IPS-18c (cell line): ENCODE data around the gene SBNO1.
"Not testable (repeated sequence)": the region's sequence is repeated elsewhere in the genome, so short reads cannot be mapped to it uniquely, and the experiment has no call there.

Experiments used
- H3K4me3 ChIP-seq: 2 replicates; pipeline ENCODE4 v1.7.0; 2013; ENCODE audit warnings: low read depth, mild to moderate bottlenecking, low read length, moderate library complexity; ENCODE audit not compliant: insufficient read depth
- H3K9me3 ChIP-seq: one replicate; pipeline ENCODE4 v1.6.1; 2013; ENCODE audit warnings: mild to moderate bottlenecking, low read length, moderate library complexity; ENCODE audit not compliant: control insufficient read depth, insufficient read depth

Gene SBNO1

DNA sequence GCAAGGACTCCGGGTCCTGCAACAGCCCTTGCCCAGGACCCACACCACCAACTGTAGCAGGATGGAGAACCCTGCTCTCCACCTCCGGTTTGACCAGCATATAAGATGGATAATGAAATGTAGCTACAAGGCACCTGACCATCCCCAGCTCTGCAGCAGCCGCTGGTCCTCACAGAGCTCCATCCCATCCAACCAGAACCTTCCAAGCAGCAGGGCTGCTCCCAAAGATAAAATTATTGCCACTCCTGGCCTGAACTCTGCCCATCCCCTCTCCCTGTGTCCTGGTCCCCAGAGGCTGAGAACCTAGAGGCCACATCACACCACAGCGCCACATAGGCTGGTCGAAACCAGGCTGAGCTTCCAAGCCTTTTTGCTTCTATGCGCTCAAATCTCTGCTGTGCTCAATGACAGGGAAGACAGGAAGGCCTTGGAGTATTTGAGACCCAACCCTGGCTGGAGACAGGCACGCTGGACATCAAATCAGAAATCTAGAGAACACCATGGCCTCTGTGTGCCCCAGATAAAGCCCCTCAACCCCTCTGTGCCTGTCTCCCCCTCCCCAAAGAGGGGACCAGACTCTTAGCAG, 97.2 kb downstream of the SBNO1 start:
- Histone ChIP-seq H3K4me3 (no peak overlapping the region), H3K9me3 (no peaks in the 10 kb centered on the region)

DNA sequence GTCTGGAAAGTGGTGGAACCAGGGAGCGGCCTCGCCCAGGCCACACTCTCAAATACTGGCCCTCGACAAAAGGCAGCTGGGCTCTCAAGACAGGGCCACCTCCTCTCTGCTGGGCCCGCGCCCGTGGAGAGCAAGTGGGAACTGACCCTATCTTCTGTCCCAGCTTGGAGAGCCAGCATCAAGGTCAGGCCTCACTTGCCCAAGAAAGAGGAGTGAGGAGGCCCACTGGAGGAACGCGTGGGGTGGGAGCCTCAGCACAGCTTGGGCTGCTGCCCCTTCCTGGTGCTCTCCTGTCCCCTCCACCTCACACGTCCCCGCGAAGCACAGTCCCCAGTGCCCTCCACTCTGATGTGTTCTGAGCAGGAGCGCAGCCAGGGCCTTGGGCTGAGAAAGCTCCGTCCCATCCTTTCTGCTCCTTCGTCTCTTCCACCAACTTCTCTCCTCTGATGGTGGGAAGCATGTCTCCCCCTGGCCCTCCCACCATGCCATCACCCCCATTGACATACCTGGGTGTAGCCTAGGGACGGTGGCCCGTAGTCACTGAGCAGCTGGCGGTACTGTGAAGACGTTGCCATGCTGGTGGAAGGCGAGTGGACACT, 97.9 kb downstream of the SBNO1 start:
- H3K9me3 ChIP-seq = no peaks in the 10 kb centered on the region

DNA sequence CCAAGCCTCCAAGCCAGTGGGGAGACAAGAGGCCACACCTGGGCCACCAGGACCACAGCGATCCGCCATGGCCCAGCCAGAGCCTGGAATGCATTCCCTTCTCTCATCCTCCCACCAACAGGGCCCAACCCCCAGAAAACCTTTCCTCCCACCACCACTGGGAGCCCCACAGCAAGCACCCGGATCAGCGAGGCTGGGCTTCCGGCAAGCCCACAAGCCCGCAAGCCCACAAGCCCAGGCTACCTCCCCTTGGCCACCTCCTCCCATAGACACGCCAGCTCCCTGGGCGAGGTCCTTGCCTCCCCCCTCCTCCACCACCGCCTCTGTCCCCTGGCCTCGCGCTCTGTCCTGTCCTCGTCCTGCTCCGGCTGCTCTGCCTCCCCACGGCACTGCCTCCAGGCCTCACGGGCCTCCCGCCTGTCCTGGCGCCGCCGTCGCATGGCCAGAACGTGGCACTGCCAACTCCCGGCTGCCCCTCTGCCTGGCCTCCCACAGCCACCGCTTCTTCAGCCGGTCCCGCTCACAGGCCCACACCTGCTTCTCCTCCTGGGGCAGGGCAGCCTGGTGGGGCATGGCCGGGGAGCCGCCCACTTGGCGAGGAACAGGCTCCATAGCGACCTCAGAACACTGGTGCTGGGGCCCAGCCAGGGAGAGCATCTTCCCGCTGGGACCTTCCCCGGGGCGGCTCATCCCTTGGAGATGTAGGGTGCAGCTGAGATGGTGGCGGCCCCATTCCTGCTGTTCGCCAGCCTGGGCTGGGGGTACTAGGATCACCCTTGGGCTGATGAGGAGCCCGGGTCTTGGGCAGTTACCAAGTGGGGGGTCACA, 98.6 kb downstream of the SBNO1 start:
- H3K4me3 ChIP-seq = no peak overlapping the region
- no peaks in the 10 kb centered on the region for H3K9me3 ChIP-seq

More for the DNA sequence above, 97.9 kb downstream of the SBNO1 start:
- H3K4me3 ChIP-seq = no peak overlapping the region

DNA sequence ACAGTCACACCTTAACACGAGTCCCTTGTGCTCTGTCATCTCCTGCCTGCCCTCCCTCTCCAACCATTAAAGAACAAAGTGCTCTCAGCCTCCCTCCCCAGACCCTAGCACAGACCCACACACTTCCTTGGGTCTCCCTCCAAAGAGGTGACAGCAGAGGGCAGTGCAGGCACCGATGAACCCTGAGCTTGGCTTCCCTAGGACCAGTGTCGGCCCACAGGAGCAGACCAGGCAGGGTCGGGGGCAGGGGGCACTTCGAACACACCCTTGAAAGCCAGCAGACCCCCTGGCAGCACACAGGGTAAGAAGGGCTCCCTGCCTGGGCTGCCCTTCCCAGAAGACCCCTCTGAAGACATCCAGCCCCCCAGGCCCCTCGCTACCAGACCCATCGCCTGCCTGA, 100.0 kb downstream of the SBNO1 start:
- H3K4me3 ChIP-seq = no peak overlapping the region

DNA sequence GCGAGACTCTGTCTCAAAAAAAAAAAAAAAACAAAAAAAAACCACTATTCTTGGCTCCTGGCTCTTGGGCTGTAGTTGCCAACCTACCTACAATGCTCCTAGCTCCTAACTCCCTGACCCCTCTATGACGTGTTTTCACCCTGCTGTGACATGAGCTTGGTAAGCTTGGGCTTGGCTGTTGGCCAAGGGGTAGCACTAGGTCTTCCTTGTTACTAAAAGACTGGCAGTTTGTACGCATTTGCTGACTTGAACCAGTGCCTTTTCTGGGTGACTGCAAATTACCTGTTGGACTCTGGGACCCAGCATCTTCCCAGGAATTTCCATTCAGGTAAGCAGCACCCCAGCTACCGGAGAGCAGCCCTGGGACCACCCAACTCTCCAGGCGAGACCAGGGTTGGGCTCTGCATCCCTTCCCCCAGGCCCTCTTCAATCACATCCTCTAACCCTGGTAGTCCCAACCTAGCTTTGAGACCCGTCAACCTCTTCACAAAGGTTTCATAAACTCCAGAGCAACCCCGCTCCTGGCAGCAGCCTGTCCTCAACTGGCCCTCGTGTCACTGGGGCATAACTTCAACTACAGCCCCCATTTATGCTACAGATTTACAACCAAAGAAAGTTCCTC, 101.3 kb downstream of the SBNO1 start:
- Histone ChIP-seq H3K4me3 (no peak overlapping the region), H3K9me3 (no peaks in the 10 kb centered on the region)

More for the DNA sequence above, 100.0 kb downstream of the SBNO1 start:
- H3K9me3 ChIP-seq = no peaks in the 10 kb centered on the region

DNA sequence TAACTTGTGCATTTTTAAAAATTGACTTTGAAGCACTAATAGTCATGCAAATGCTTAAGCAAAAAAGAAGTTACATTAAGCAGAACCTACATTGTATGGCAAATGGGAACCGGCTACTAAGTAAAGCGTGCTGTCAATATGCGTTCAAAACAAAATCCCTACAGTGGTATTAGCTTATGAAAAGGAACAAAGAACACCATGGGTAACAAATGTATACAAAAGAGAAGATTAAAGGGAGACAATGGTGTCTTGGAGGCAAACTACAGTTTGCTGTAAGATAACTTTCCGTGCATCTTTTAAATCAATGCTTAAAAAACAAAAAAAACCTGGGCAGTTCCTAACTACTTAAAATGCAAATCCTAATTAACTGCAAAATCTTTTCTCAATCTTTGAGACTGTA, 103.5 kb downstream of the SBNO1 start:
- Histone ChIP-seq H3K4me3 (no peak overlapping the region), H3K9me3 (no peaks in the 10 kb centered on the region)

DNA sequence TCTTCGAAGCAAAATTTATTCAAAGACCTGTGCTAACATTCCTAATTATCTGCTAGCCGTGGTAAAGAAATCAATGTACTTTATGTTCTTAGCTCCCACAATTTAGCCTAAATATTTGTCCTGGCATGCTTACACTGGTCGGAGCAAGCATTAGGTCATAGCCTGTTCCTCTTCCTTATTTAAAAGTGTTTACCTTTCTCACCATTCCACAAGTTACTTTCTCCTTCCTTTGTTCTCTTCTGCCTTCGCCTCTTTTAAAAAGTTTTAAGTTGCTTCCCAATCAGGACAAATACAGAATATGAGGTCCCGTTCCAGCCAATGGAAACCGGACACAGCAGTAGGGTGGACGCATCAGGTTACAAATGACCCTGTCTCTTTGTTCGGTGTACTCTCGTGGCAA, 104.6 kb downstream of the SBNO1 start:
- Histone ChIP-seq H3K9me3 (no peaks in the 10 kb centered on the region), H3K4me3 (no peak overlapping the region)

DNA sequence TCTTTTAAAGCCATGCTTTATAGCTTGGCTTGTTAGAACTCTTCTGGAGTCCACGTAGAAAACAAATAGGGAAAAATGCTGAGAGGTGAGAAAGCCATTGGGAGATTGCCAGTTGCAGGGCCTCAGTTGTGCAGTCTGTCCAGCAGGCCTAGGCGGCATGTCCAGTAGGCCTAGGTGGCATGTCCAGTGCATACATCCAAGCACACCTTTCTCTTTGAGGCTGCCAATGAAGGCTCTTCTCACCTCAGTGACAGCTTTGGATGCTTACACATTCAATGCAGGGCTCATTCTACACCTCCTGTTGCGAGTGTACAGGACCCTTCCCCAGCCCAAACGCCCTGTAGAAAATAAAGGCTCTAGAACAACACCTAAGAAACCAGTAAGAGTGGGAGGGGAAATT, 106.1 kb downstream of the SBNO1 start:
- H3K9me3 ChIP-seq = no peaks in the 10 kb centered on the region
- H3K4me3 ChIP-seq = no peak overlapping the region

DNA sequence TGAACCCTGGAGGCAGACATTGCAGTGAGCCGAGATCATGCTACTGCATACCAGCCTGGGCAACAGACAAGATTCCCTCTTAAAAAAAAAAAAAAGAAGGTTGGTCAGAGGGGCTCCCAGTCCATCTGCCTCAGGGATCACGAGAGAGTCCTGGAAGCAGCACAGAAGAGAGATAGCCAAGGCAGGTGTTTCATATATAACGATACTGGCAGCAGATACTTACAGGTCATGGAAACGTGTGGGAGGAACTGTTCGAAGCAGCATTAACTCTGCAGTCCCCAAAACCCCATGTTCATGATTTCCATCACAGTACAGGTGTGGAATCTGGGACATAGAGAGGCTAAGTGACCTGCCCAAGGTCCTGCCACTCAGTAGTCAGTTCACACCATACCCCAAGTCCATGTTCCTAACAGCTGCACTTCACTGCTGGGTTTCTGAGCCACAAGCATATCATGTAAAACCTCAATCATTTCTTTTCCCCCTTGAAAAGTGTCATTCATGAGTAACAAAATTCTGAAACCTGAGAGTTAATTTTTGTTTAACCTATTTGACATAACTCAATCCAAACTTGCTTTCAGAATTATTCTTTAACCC, 109.7 kb downstream of the SBNO1 start:
- Histone ChIP-seq H3K4me3 (no peak overlapping the region), H3K9me3 (no peaks in the 10 kb centered on the region)

DNA sequence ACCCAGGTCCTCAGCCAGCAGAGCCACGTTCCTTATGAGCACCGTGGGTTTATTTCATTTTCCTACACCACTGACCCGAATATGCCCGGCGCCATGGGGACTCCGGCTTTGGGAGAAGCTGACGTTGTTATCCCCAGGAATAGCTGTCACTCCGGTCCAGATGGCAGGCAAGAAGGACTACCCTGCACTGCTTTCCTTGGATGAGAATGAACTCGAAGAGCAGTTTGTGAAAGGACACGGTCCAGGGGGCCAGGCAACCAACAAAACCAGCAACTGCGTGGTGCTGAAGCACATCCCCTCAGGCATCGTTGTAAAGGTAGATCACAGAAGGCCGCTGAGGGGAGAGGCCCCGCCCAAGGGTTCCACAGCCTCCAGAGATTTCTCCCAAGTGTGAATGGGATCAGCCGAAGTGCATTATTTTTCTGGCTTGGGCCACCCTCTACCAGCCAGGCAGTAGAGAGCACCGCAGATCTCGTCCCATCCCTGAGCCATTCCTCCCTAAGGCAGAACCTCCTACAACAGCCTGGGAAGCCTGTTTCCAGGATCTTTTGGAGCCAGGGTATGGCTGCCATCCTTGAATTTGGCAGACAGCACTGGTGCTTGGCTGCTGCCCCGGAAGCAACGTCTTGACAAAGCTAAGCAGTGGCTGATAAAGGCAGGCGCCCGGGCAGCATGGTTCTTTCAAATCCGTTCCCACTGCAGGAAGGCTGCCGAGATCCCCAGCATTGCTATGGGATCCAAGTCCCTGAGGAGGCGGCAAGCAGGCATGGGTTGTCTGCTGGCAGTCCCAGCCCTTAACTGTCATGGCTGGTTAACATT, 110.8 kb downstream of the SBNO1 start:
- Histone ChIP-seq H3K4me3 (no peak overlapping the region), H3K9me3 (peaks cover 2% of the 10 kb centered on the region)

DNA sequence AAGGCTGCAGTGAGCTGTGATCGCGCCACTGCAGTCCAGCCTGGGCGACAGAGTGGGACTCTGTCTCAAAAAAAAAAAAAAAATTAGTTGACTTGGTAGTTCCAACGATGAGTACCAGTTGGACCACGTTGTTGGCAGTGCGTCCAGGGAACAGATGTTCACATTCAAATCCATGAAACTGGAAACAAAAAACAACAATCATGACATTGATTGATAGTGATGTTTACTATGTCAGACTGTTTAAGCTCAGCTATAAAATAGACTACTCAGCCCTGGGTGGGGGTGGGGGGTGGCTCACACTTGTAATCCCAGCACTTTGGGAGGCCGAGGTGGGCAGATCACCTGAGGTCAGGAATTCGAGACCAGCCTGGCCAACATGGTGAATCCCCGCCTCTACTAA, 112.3 kb downstream of the SBNO1 start:
- not testable (repeated sequence) for H3K9me3 ChIP-seq, H3K4me3 ChIP-seq

DNA sequence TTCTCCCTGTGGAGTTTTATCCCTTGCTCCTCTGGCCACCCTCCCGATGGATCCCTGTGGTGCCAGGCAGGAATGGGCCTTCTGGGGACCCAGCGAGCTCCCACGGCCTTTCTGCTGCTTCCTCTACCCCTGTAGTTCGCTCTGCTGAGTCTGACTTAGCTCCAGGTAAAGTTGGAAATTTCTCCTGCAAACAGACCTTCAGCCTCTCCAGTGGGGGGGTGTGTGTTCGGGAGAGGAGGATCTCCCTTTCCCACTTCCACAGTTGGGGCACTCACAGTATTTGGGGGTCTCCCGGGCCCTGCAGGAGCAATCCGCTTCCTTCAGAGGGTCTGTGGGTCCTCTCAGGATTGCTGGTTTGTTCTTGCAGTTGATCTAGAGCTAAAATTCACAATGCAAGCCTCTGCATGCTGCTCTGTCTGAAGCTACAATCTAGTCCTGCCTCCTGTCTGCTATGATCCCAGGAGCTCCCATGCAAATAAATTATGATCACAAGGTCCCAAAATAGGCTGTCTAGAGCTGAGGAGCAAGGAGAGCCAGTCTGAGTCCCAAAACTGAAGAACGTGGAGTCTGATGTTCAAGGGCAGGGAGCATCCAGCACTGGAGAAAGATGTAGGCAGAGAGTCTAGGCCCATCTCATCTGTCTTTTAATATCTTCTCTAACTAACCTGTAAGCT, 113.1 kb downstream of the SBNO1 start:
- H3K4me3 ChIP-seq = no peak overlapping the region

DNA sequence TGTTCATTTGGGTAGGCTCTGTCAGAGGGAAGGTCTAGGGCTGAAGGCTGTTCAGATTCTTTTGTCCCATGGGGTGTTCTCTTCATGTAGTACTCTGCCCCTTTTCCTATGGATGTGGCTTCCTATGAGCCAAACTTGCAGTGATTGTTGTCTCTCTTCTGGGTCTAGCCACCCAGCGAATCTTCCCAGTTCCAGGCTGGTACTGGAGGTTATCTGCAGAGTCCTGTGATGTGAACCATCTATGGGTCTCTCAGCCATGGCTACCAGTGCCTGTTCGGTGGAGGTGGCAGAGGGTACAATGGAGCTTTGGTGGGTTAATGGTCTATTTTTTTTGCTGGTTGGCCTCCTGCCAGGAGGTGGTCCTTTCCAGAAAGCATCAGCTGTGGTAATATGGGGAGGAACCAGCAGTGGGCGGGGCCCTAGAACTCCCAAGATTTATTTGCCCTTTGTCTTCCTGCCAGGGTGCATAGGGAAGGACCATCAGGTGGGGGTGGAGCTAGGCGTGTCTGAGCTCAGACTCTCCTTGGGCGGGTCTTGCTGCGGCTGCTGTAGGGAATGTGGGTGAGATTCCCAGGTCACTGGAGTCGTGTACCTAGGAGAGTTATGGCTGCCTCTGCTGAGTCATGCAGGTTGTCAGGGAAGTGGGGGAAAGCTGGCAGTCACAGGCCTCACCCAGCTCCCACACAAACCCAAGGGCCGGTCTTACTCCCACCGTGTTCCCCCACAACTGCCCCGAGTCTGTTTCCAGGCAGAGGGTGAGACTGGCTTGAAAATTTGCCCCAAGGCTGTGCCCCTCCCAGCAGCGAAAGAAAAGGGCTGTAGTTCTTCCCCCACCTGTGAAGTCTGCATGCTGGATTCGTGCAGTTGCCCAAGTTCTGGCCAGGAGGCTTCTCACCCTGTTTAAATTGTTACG, 113.9 kb downstream of the SBNO1 start:
- no peak overlapping the region for H3K4me3 ChIP-seq
- H3K9me3 ChIP-seq = peaks cover 8% of the 10 kb centered on the region

More for the DNA sequence above, 113.1 kb downstream of the SBNO1 start:
- H3K9me3 ChIP-seq = peaks cover 8% of the 10 kb centered on the region

DNA sequence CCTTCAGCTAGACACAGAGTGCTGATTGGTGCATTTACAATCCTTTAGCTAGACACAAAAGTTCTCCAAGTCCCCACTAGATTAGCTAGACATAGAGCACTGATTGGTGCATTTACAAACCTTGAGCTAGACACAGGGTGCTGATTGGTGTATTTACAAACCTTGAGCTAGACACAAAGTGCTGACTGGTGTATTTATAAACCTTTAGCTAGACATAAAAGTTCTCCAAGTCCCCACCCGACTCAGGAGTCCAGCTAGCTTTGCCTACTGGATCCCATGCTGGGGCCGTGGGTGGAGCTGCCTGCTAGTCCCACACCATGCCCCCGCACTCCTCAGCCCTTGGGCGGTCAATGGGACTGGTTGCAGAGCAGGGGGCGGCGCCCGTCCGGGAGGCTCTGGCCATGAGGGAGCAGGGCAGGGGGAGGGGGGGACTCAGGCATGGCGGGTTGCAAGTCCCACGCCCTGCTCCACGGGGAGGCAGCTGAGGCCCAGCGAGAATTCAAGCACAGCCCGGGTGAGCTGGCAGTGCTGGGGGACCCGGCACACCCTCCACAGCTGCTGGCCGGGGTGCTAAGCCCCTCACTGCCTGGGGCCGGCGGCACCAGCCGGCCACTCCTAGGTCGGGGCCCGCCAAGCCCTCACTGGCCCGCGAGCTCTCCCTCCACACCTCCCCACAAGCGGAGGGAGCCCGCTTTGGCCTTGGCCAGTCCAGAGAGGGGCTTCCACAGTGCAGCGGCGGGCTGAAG, 115.5 kb downstream of the SBNO1 start:
- not testable (repeated sequence) for H3K4me3 ChIP-seq, H3K9me3 ChIP-seq

DNA sequence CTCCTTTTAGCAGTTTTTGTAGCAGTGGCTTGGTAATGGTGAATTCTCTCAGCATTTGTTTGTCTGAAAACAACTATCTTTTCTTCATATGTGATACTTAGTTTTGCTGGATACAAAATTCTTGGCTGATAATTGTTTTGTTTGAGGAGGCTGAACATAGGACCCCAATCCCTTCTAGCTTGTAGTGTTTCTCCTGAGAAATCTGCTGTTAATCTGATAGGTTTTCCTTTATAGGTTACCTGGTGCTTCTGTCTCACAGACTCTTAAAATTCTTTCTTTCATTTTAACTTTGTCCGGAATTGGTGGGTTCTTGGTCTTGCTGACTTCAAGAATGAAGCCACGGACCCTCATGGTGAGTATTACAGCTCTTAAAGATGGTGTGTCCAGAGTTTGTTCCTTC, 116.5 kb downstream of the SBNO1 start:
- not testable (repeated sequence) for H3K9me3 ChIP-seq

More for the DNA sequence above, 116.5 kb downstream of the SBNO1 start:
- H3K4me3 ChIP-seq = not testable (repeated sequence)
